Neural cell (in vitro differentiated cells): ENCODE data around the gene ADIPOR2. TPM values are rescaled to one million over a fixed set of nuclear protein-coding genes. Genes with fewer than 3 reads are reported as not detected.
A peak's percentile ranks its signal among the peaks of the same experiment; 100 is the strongest.

Source experiments
- H2AFZ ChIP-seq: fragments of 200-600, 300-800 bp; sonication (generic), shearing (Covaris generic); 2 replicates; pipeline ENCODE4 v1.6.0; 2014; ENCODE audit warnings: low read depth, mild to moderate bottlenecking, antibody characterized with exemption, low read length, moderate library complexity
- H3F3A ChIP-seq: fragments of 200-600 bp; shearing (Covaris generic); 2 replicates; pipeline ENCODE4 v1.6.1; 2016; ENCODE audit warnings: mild to moderate bottlenecking, moderate library complexity, mixed read lengths, antibody characterized with exemption, low read length; ENCODE audit not compliant: insufficient read depth, poor library complexity, severe bottlenecking
- H3K27ac ChIP-seq: fragments of 200-600, 300-800 bp; sonication (generic), shearing (Covaris generic); 2 replicates; pipeline ENCODE4 v1.5.1; 2014; ENCODE audit warnings: mild to moderate bottlenecking, low read length, moderate library complexity
- H3K27me3 ChIP-seq: fragments of 300-800, 200-600 bp; sonication (generic), shearing (Covaris generic); 2 replicates; pipeline ENCODE4 v1.6.0; 2014; ENCODE audit warnings: mild to moderate bottlenecking, low read depth, low read length, moderate library complexity; ENCODE audit not compliant: insufficient read depth
- H3K36me3 ChIP-seq: fragments of 300-800, 200-600 bp; sonication (generic), shearing (Covaris generic); 2 replicates; pipeline ENCODE4 v1.5.1; 2014; ENCODE audit warnings: mild to moderate bottlenecking, antibody characterized with exemption, low read length, moderate library complexity; ENCODE audit not compliant: insufficient read depth
- H3K4me2 ChIP-seq: fragments of 300-800, 200-600 bp; sonication (generic), shearing (Covaris generic); 2 replicates; pipeline ENCODE4 v1.6.0; 2014; ENCODE audit warnings: mild to moderate bottlenecking, low read length
- H3K4me3 ChIP-seq: fragments of 300-800, 200-600 bp; sonication (generic), shearing (Covaris generic); 2 replicates; pipeline ENCODE4 v1.5.1; 2014; ENCODE audit warnings: mild to moderate bottlenecking, low read length, moderate library complexity
- H3K79me2 ChIP-seq: fragments of 200-600 bp; shearing (Covaris generic); replicated peaks from 2 replicates; pipeline ENCODE4 v1.6.0; 2014; ENCODE audit warnings: mild to moderate bottlenecking, low read length, moderate library complexity; ENCODE audit not compliant: insufficient read depth
- H3K9ac ChIP-seq: fragments of 300-800, 200-600 bp; sonication (generic), shearing (Covaris generic); 2 replicates; pipeline ENCODE4 v1.6.1; 2016; ENCODE audit warnings: mild to moderate bottlenecking, low read length, mixed read lengths
- H3K9me2 ChIP-seq: fragments of 200-600 bp; shearing (Covaris generic); 2 replicates; pipeline ENCODE4 v1.6.1; 2016; ENCODE audit warnings: mild to moderate bottlenecking, low read length, mixed read lengths; ENCODE audit not compliant: insufficient read depth
- H3K9me3 ChIP-seq: fragments of 200-600, 300-800 bp; sonication (generic), shearing (Covaris generic); 2 replicates; pipeline ENCODE4 v1.6.1; 2016; ENCODE audit warnings: mild to moderate bottlenecking, mixed run types, low read length, moderate library complexity, mixed read lengths
- H4K20me1 ChIP-seq: fragments of 200-600 bp; shearing (Covaris generic); 2 replicates; pipeline ENCODE4 v1.6.1; 2016; ENCODE audit warnings: mild to moderate bottlenecking, mixed run types; ENCODE audit not compliant: insufficient read depth
- CTCF ChIP-seq: fragments of 450-650 bp; IDR thresholded peaks from 2 replicates; pipeline ENCODE4 v1.5.1; 2014; ENCODE audit warnings: antibody characterized with exemption, mild to moderate bottlenecking, moderate library complexity; ENCODE audit not compliant: poor library complexity, severe bottlenecking
- EP300 ChIP-seq: fragments of 450-650 bp; conservative IDR thresholded peaks from 2 replicates; pipeline ENCODE4 v1.6.1; 2014; ENCODE audit warnings: antibody characterized with exemption, mild to moderate bottlenecking, moderate library complexity; ENCODE audit not compliant: poor library complexity, severe bottlenecking
- EZH2 ChIP-seq: fragments of 200-600, 300-800 bp; shearing (Covaris generic), sonication (generic); IDR thresholded peaks from 2 replicates; pipeline ENCODE4 v1.6.1; 2014; ENCODE audit warnings: antibody characterized with exemption, low read length, borderline replicate concordance, mild to moderate bottlenecking; ENCODE audit not compliant: insufficient read depth, poor library complexity, severe bottlenecking
- MXI1 ChIP-seq: fragments of 450-650 bp; conservative IDR thresholded peaks from 2 replicates; pipeline ENCODE4 v1.6.1; 2014; ENCODE audit warnings: antibody characterized with exemption, mild to moderate bottlenecking; ENCODE audit not compliant: poor library complexity, severe bottlenecking
- POLR2AphosphoS5 ChIP-seq: IDR thresholded peaks from 2 replicates; pipeline ENCODE4 v1.6.1; 2012
- RAD21 ChIP-seq: fragments of 450-650 bp; conservative IDR thresholded peaks from 2 replicates; pipeline ENCODE4 v1.6.1; 2014; ENCODE audit warnings: antibody characterized with exemption, mild to moderate bottlenecking, moderate library complexity
- REST ChIP-seq: IDR thresholded peaks from 2 replicates; pipeline ENCODE4 v1.6.1; 2012; ENCODE audit warnings: borderline replicate concordance
- SMC3 ChIP-seq: fragments of 450-650 bp; conservative IDR thresholded peaks from 2 replicates; pipeline ENCODE4 v1.6.1; 2014; ENCODE audit warnings: antibody characterized with exemption, mild to moderate bottlenecking, moderate library complexity; ENCODE audit not compliant: poor library complexity
- TAF1 ChIP-seq: IDR thresholded peaks from 2 replicates; pipeline ENCODE4 v1.6.1; 2012; ENCODE audit warnings: low read depth
- polyA plus RNA-seq: library from polyadenylated mRNA; depleted of rRNA; stranded (reverse); fragments of >200 nt; gene quantifications from 2 replicates; pipeline ENCODE4 v1.2.3, GENCODE V29; 2014

The ADIPOR2 gene
- polyA plus RNA-seq, 1 donor from 2014 or later: 18.5 TPM

- TF ChIP-seq CTCF: peak; percentile 98
Measured at GRCh38 chr12:1795785-1796514, 105.1 kb downstream of the ADIPOR2 start (continued).

GRCh38 chr12:1796515-1797010 lies 105.7 kb downstream of the ADIPOR2 start:
- TF ChIP-seq POLR2AphosphoS5 (no peak), SMC3 (no peak), REST (no peak), RAD21 (no peak), TAF1 (no peak), CTCF (no peak), EP300 (no peak), MXI1 (no peak), EZH2 (no peak)
- H3K9ac ChIP-seq: peak overlapping the region; percentile 7
- no peak overlapping the region for H3K27ac ChIP-seq

More at GRCh38 chr12:1796515-1797010, 105.7 kb downstream of the ADIPOR2 start:
- no peaks in the 10 kb centered on the region for H3K9me2 ChIP-seq
- no peaks in the 10 kb centered on the region for H3K36me3 ChIP-seq
- H3K9me3 ChIP-seq: no peaks in the 10 kb centered on the region
- H3K4me3 ChIP-seq: peak overlapping the region; percentile 46
- H4K20me1 ChIP-seq: no peaks in the 10 kb centered on the region
- no peak overlapping the region for H3K4me2 ChIP-seq
- no peaks in the 10 kb centered on the region for H3K79me2 ChIP-seq
- H3K27me3 ChIP-seq: no peaks in the 10 kb centered on the region
- no peaks in the 10 kb centered on the region for H3F3A ChIP-seq
- H2AFZ ChIP-seq: no peak overlapping the region
